GM18858 (cell line): ENCODE measurements around the gene PTPRT.

Experiments
- ATAC-seq: cut with Tn5 transposase; IDR thresholded peaks from one replicate; pipeline ENCODE4 v1.9.1; 2021; ENCODE audit not compliant: unreplicated experiment

PTPRT gene

GRCh38 chr20:42346189-42347170 is 843.2 kb downstream of the PTPRT start:
- ATAC-seq = no peak

- ATAC-seq = no peak
Measured at GRCh38 chr20:42341654-42342053, 848.1 kb downstream of the PTPRT start.

DNA sequence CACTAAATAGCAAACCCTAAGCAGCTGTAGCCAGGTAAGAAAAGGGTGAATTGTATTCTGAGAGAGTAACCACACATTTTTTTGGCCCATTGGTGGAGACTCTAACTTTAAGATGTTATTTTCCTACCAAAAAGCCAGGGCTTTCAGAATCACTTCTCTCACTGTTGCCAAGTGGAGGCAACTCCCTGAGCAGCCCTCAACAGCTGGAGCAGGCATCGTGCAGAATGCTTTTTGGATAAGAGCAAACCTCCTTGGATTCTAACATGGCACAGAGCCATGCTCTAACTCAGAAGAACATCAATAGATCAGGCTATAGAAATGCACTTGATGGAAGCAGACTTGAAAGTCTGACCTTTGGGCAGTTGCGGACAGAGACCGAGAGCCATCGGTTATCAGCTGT is 849.3 kb downstream of the PTPRT start:
- no peak for ATAC-seq

GRCh38 chr20:42338294-42339201 is 851.2 kb downstream of the PTPRT start:
- ATAC-seq = no peak

- ATAC-seq = no peak
Measured at GRCh38 chr20:42336576-42336975, 853.1 kb downstream of the PTPRT start.

- no peak for ATAC-seq
Measured at GRCh38 chr20:42319252-42320013, 870.3 kb downstream of the PTPRT start.

GRCh38 chr20:42313704-42314103 is 876.0 kb downstream of the PTPRT start:
- no peak for ATAC-seq

DNA sequence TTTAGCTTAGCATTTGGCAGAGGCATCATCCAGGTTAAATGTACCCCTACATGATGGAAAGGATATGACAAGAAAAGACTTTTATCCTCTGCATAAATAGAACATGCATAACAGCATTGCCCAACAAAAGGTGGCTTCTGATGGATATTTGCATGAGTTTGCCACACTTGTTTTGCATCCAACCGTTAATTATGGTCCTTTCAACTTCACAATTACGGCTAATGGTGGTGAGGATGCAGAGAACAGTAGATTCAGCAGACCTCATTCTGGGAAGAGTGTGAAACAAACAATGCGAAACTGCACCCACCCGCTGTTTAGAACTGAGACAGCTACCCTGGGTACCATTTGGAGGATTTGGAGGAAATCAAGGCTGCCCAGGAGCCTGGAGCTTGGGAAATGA is 880.7 kb downstream of the PTPRT start:
- ATAC-seq = no peak

GRCh38 chr20:42308171-42308570 is 881.5 kb downstream of the PTPRT start:
- no peak for ATAC-seq

- ATAC-seq = no peak
Measured at GRCh38 chr20:42295592-42295991, 894.1 kb downstream of the PTPRT start.

DNA sequence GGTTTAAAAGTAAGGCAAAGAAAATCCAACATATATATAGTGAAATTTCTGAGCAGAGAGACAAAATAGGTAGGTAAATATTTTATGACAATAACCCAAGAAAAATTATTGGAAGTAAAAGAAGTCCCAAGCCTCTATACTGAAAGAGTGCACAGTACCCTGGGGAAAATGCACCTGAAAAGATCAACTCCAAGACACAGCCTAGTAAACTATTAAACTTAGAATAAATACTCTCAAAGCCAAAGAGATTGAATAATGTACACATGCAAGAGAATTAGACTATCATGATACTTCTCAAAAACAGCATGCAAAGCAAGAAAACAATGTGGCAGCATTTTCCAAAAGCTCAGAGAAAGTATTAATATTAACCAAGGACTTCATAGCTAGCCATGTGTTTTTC is 894.7 kb downstream of the PTPRT start:
- no peak for ATAC-seq

GRCh38 chr20:42281801-42282200 is 907.9 kb downstream of the PTPRT start:
- no peak for ATAC-seq

DNA sequence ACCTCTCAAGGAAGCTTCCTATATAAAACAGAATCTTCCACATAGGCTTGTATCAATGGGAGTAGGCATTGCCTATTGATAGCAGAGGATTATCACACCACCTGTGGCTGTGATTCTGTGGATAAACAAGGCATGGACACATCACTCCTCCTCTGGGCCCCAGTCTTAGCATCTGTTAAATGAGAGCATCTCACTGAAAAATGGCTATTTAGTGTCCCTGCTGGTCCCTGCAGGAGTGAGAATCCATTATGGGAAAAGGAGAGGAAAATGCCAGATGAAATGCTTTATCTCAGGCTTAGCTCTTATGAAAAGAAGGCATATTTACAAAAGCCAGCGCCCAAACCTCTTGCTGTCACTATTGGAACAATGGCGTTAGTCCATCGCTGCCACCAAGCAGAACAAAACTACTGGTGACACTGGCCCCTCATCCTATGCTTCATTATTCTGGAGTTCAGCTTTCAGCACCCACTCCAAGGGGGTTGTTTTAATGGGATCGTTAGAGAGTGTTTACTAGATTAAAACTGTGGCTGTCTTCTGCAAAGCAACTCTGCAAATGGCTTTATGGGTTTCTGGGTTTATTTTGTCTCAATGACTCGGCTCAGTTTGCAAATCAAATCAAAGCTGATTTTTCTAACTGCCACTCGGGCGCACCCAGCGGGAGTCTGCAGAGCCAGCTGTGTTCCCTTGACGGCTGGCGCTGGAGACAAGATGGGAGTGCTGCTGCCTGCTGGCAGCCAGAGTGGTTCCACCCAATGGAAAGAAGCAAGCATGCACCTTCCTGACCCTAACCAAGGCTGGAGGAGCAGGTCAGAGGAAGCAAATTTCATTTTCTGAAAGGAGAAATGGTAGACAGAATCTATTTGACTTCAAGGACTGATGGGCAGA is 912.7 kb downstream of the PTPRT start:
- no peak for ATAC-seq

- ATAC-seq = no peak
Measured at GRCh38 chr20:42274986-42275385, 914.7 kb downstream of the PTPRT start.

- no peak for ATAC-seq
Measured at GRCh38 chr20:42272516-42272915, 917.2 kb downstream of the PTPRT start.

GRCh38 chr20:42270539-42270938 is 919.2 kb downstream of the PTPRT start:
- ATAC-seq = no peak

GRCh38 chr20:42267793-42268384 is 921.8 kb downstream of the PTPRT start:
- ATAC-seq = no peak

- no peak for ATAC-seq
Measured at GRCh38 chr20:42261766-42262270, 927.9 kb downstream of the PTPRT start.

- no peak for ATAC-seq
Measured at GRCh38 chr20:42260184-42260583, 929.5 kb downstream of the PTPRT start.
